Activated CD4-positive, alpha-beta memory T cell treated with anti-CD3 and anti-CD28 coated beads for 36 hours (primary cell): ENCODE data around the gene MCCD1. TPM values are rescaled to one million over a fixed set of nuclear protein-coding genes. Genes with fewer than 3 reads are reported as not detected.
"Not testable (repeated sequence)": the region's sequence is repeated elsewhere in the genome, so short reads cannot be mapped to it uniquely, and the experiment has no call there.

ENCODE experiments used
- CTCF ChIA-PET: fragments of 350-600 bp; sonication (Branson Sonifier 250); formaldehyde crosslinking; loops from one replicate; lab custom pipeline; 2021; ENCODE audit warnings: antibody characterized with exemption, inconsistent platforms; lab: Charles Lee
- POLR2A ChIA-PET: fragments of 350-600 bp; sonication (Branson Sonifier 250); formaldehyde crosslinking; loops from one replicate; lab custom pipeline; 2021; ENCODE audit warnings: antibody characterized with exemption; lab: Charles Lee
- DNase-seq: peaks from one replicate; pipeline ENCODE4 v3.0.0-alpha.2; 2020
- H3K27ac Mint-ChIP-seq: one replicate; pipeline ENCODE4 v1.8.0; 2021; ENCODE audit warnings: mixed read lengths
- H3K27me3 Mint-ChIP-seq: one replicate; pipeline ENCODE4 v1.8.0; 2021; ENCODE audit warnings: mixed read lengths
- H3K36me3 Mint-ChIP-seq: one replicate; pipeline ENCODE4 v1.8.0; 2021; ENCODE audit warnings: mixed read lengths
- H3K4me1 Mint-ChIP-seq: one replicate; pipeline ENCODE4 v1.8.0; 2021; ENCODE audit warnings: low read depth, mixed read lengths
- H3K4me3 Mint-ChIP-seq: one replicate; pipeline ENCODE4 v1.8.0; 2021; ENCODE audit warnings: mild to moderate bottlenecking, mixed read lengths
- H3K9me3 Mint-ChIP-seq: one replicate; pipeline ENCODE4 v1.8.0; 2021; ENCODE audit warnings: mixed read lengths
- intact Hi-C: fragments of 100-400 bp; cut with micrococcal nuclease; formaldehyde crosslinking; loops from one replicate; pipeline ENCODE4 v1.15.1; 2023
- total RNA-seq, 2 experiments: library from RNA; stranded (reverse); gene quantifications; one replicate each; pipeline ENCODE4 v1.2.3, GENCODE V29; 2021

Gene MCCD1
- total RNA-seq, 2 experiments from 2014 or later: not detected

GRCh38 chr6:31545291-31545690, 16.5 kb downstream of the MCCD1 start:
- H3K4me1 Mint-ChIP-seq: peaks cover 40% of the 10 kb centered on the region
- H3K9me3 Mint-ChIP-seq: no peaks in the 10 kb centered on the region
- POLR2A ChIA-PET: interaction anchor here (9.0 kb wide), 1 partner anchor 34 kb away, joined by 125 read pairs; the partner anchor contains the start of genes LTB and TNF
- no peak for DNase-seq
- H3K27ac Mint-ChIP-seq: no peak overlapping the region
- intact Hi-C loops: loop anchor here (5.0 kb wide), 1 partner anchor 192 kb away; the partner anchor contains the start of gene CLIC1
- no peaks in the 10 kb centered on the region for H3K27me3 Mint-ChIP-seq
- H3K4me3 Mint-ChIP-seq: no peak overlapping the region
- peaks cover 20% of the 10 kb centered on the region for H3K36me3 Mint-ChIP-seq
- CTCF ChIA-PET: interaction anchor here (0.6 to 29.2 kb wide), 5 partner anchors 41 to 110 kb away, joined by 3 to 1658 read pairs (median 4); partner anchors contain the start of genes APOM, BAG6, LST1 and LTB

GRCh38 chr6:31546339-31546957, 17.7 kb downstream of the MCCD1 start, which contains the start of gene ATP6V1G2:
ATP6V1G2 (minus strand) TSS chr6:31546608; CDS start chr6:31546559, 49 bp downstream.
- Mint-ChIP-seq H3K4me1 (peaks cover 43% of the 10 kb centered on the region), H3K36me3 (peaks cover 14% of the 10 kb centered on the region), H3K27ac (peak within 1 kb of the TSS; percentile 89), H3K27me3 (no peaks in the 10 kb centered on the region), H3K9me3 (no peaks in the 10 kb centered on the region), H3K4me3 (peak within 1 kb of the TSS; percentile 76)
- ChIA-PET POLR2A (interaction anchor here (1.0 to 9.0 kb wide), 3 partner anchors 33 to 52 kb away, joined by 3 to 125 read pairs (median 5); partner anchors contain the start of genes LTB and TNF), CTCF (interaction anchor here (0.6 to 29.2 kb wide), 11 partner anchors 10 to 469 kb away, joined by 3 to 1658 read pairs (median 4); partner anchors contain the start of genes APOM, BAG6, LST1 and LTA)
- peak; percentile 95 for DNase-seq
- intact Hi-C loops: loop anchor here (1.0 to 5.0 kb wide), 6 partner anchors 26 to 284 kb away; partner anchors contain the start of genes CLIC1, LTA and PRRC2A

- H3K27me3 Mint-ChIP-seq: no peaks in the 10 kb centered on the region
- peak within 1 kb of the TSS; percentile 89 for H3K27ac Mint-ChIP-seq
- H3K9me3 Mint-ChIP-seq: no peaks in the 10 kb centered on the region
- POLR2A ChIA-PET: interaction anchor here (1.0 to 9.0 kb wide), 5 partner anchors 32 to 84 kb away, joined by 3 to 125 read pairs (median 4); partner anchors contain the start of genes LTB and TNF
- intact Hi-C loops: loop anchor here (1.0 to 5.0 kb wide), 9 partner anchors 25 to 284 kb away; partner anchors contain the start of genes BAG6, CLIC1, LTA and PRRC2A
- CTCF ChIA-PET: interaction anchor here (0.6 to 29.2 kb wide), 8 partner anchors 8 to 142 kb away, joined by 3 to 1658 read pairs (median 5); partner anchors contain the start of genes LST1, LTA, LTB and NCR3
- H3K4me1 Mint-ChIP-seq: peaks cover 44% of the 10 kb centered on the region
- peak within 1 kb of the TSS; percentile 76 for H3K4me3 Mint-ChIP-seq
- DNase-seq: peak; percentile 96
- H3K36me3 Mint-ChIP-seq: peaks cover 13% of the 10 kb centered on the region
Observed at GRCh38 chr6:31546958-31547726, 18.4 kb downstream of the MCCD1 start, which contains the start of gene NFKBIL1. NFKBIL1 (plus strand) TSS chr6:31547608; CDS start chr6:31547695, 87 bp downstream.

- Mint-ChIP-seq H3K4me3 (peak overlapping the region; percentile 76), H3K4me1 (peaks cover 40% of the 10 kb centered on the region), H3K27ac (peak overlapping the region; percentile 89), H3K36me3 (peaks cover 13% of the 10 kb centered on the region), H3K27me3 (no peaks in the 10 kb centered on the region), H3K9me3 (no peaks in the 10 kb centered on the region)
- ChIA-PET POLR2A (interaction anchor here (0.9 to 9.0 kb wide), 6 partner anchors 21 to 85 kb away, joined by 3 to 125 read pairs (median 4); partner anchors contain the start of genes LTB, NCR3 and TNF), CTCF (interaction anchor here (0.6 to 29.2 kb wide), 9 partner anchors 9 to 74 kb away, joined by 3 to 1658 read pairs (median 3); partner anchors contain the start of genes LST1, LTA, LTB and NCR3)
- intact Hi-C loops: loop anchor here (1.0 to 5.0 kb wide), 6 partner anchors 33 to 283 kb away; partner anchors contain the start of genes BAG6 and CLIC1
- no peak for DNase-seq
Observed at GRCh38 chr6:31547727-31548543, 19.2 kb downstream of the MCCD1 start.

- Mint-ChIP-seq H3K4me3 (peak overlapping the region; percentile 76), H3K36me3 (peaks cover 14% of the 10 kb centered on the region), H3K4me1 (peaks cover 37% of the 10 kb centered on the region), H3K9me3 (no peaks in the 10 kb centered on the region), H3K27ac (peak overlapping the region; percentile 89), H3K27me3 (no peaks in the 10 kb centered on the region)
- ChIA-PET CTCF (interaction anchor here (0.8 to 29.2 kb wide), 7 partner anchors 9 to 74 kb away, joined by 3 to 1658 read pairs (median 5); partner anchors contain the start of genes LST1, LTA, LTB and NCR3), POLR2A (interaction anchor here (0.9 to 9.0 kb wide), 4 partner anchors 20 to 65 kb away, joined by 4 to 125 read pairs (median 4); partner anchors contain the start of genes LTB, NCR3 and TNF)
- intact Hi-C loops: loop anchor here (5.0 kb wide), 1 partner anchor 189 kb away; the partner anchor contains the start of gene CLIC1
- DNase-seq: no peak
Observed at GRCh38 chr6:31548544-31548873, 19.7 kb downstream of the MCCD1 start.

GRCh38 chr6:31551371-31551770, 22.6 kb downstream of the MCCD1 start:
- H3K27me3 Mint-ChIP-seq, H3K9me3 Mint-ChIP-seq: not testable (repeated sequence)
- H3K36me3 Mint-ChIP-seq: peaks cover 14% of the 10 kb centered on the region
- peak; percentile 82 for DNase-seq
- POLR2A ChIA-PET: interaction anchor here (0.9 to 9.0 kb wide), 8 partner anchors 10 to 100 kb away, joined by 3 to 125 read pairs (median 4); partner anchors contain the start of genes DDX39B, LTB and TNF
- peak overlapping the region; percentile 60 for H3K4me3 Mint-ChIP-seq
- H3K4me1 Mint-ChIP-seq: peaks cover 45% of the 10 kb centered on the region
- intact Hi-C loops: loop anchor here (1.0 kb wide), 1 partner anchor 47 kb away; no protein-coding TSS in a partner anchor
- CTCF ChIA-PET: interaction anchor here (0.6 to 29.2 kb wide), 24 partner anchors 9 to 256 kb away, joined by 3 to 1658 read pairs (median 5); partner anchors contain the start of genes AIF1, BAG6, DDX39B and LSM2
- peak overlapping the region; percentile 79 for H3K27ac Mint-ChIP-seq

- POLR2A ChIA-PET: interaction anchor here (1.2 to 10.3 kb wide), 2 partner anchors 13 to 22 kb away, joined by 3 to 224 read pairs; partner anchors contain the start of genes LTB and TNF
- H3K27me3 Mint-ChIP-seq: no peaks in the 10 kb centered on the region
- DNase-seq: no peak
- peaks cover 68% of the 10 kb centered on the region for H3K4me1 Mint-ChIP-seq
- H3K36me3 Mint-ChIP-seq: peaks cover 22% of the 10 kb centered on the region
- no peaks in the 10 kb centered on the region for H3K9me3 Mint-ChIP-seq
- peak overlapping the region; percentile 13 for H3K27ac Mint-ChIP-seq
- intact Hi-C loops: no loop called here
- H3K4me3 Mint-ChIP-seq: no peak overlapping the region
- CTCF ChIA-PET: interaction anchor here (0.7 to 29.2 kb wide), 4 partner anchors 9 to 129 kb away, joined by 3 to 1658 read pairs (median 3); partner anchors contain the start of genes ATP6V1G2, LST1, LTB and NCR3
Observed at GRCh38 chr6:31556307-31556706, 27.5 kb downstream of the MCCD1 start.

GRCh38 chr6:31557443-31558317, 28.9 kb downstream of the MCCD1 start:
- POLR2A ChIA-PET: interaction anchor here (0.6 to 10.3 kb wide), 4 partner anchors 12 to 277 kb away, joined by 3 to 224 read pairs (median 29); partner anchors contain the start of genes LTB, NCR3 and TNF
- peak overlapping the region; percentile 86 for H3K27ac Mint-ChIP-seq
- intact Hi-C loops: loop anchor here (2.0 kb wide), 1 partner anchor 17 kb away; the partner anchor contains the start of gene TNF
- DNase-seq: no peak
- peaks cover 23% of the 10 kb centered on the region for H3K36me3 Mint-ChIP-seq
- H3K9me3 Mint-ChIP-seq: no peaks in the 10 kb centered on the region
- H3K4me1 Mint-ChIP-seq: peaks cover 75% of the 10 kb centered on the region
- H3K4me3 Mint-ChIP-seq: no peak overlapping the region
- CTCF ChIA-PET: interaction anchor here (0.9 to 29.2 kb wide), 3 partner anchors 9 to 29 kb away, joined by 3 to 1658 read pairs (median 29); partner anchors contain the start of genes LST1, LTA, LTB and NCR3
- no peaks in the 10 kb centered on the region for H3K27me3 Mint-ChIP-seq

GRCh38 chr6:31558318-31558625, 29.5 kb downstream of the MCCD1 start:
- intact Hi-C loops: loop anchor here (2.0 kb wide), 1 partner anchor 17 kb away; the partner anchor contains the start of gene TNF
- H3K27me3 Mint-ChIP-seq: no peaks in the 10 kb centered on the region
- ChIA-PET POLR2A (interaction anchor here (0.6 to 10.3 kb wide), 5 partner anchors 11 to 277 kb away, joined by 3 to 224 read pairs (median 4); partner anchors contain the start of genes BAG6, LTB and TNF), CTCF (interaction anchor here (2.1 to 29.2 kb wide), 3 partner anchors 10 to 28 kb away, joined by 10 to 1658 read pairs (median 29); partner anchors contain the start of genes LST1, LTA, LTB and NCR3)
- DNase-seq: no peak
- H3K36me3 Mint-ChIP-seq: peaks cover 22% of the 10 kb centered on the region
- peak overlapping the region; percentile 59 for H3K4me3 Mint-ChIP-seq
- H3K27ac Mint-ChIP-seq: peak overlapping the region; percentile 86
- peaks cover 78% of the 10 kb centered on the region for H3K4me1 Mint-ChIP-seq
- no peaks in the 10 kb centered on the region for H3K9me3 Mint-ChIP-seq
